H1 (cell line): ENCODE results near the gene SLC25A26. TPM values are rescaled to one million over a fixed set of nuclear protein-coding genes. Genes with fewer than 3 reads are reported as not detected.

ENCODE experiments used
- CTCF ChIA-PET: fragments of 300-600 bp; sonication (Branson Sonifier 250); formaldehyde crosslinking; loops from one replicate; lab custom pipeline; 2021; ENCODE audit not compliant: partially characterized antibody; lab: Charles Lee
- POLR2A ChIA-PET: fragments of 300-600 bp; sonication (Branson Sonifier 250); formaldehyde crosslinking; loops from one replicate; lab custom pipeline; 2021; ENCODE audit warnings: inconsistent platforms; ENCODE audit not compliant: partially characterized antibody; lab: Charles Lee
- DNase-seq, 2 experiments: peaks; one replicate each; pipeline versions ENCODE4 v3.0.0 to v3.0.0-alpha.2; 2010 to 2022; ENCODE audit warnings: low spot score in 2 of 2, low read depth in 1 of 2, mixed read lengths in 1 of 2
- FAIRE-seq: peaks from 2 replicates; lab custom pipeline; 2011; peaks lifted over from hg19 to GRCh38; lab: Jason Lieb, UNC
- H2AFZ ChIP-seq: 2 replicates; pipeline ENCODE4 v1.8.1; 2012; ENCODE audit warnings: low read length, inconsistent platforms
- H2AK5ac ChIP-seq: 2 replicates; pipeline ENCODE4 v1.6.1; 2013; ENCODE audit warnings: low read depth, low read length
- H2BK120ac ChIP-seq: replicated peaks from 2 replicates; pipeline ENCODE3; 2013; ENCODE audit warnings: low read depth, low read length, inconsistent platforms
- H2BK12ac ChIP-seq: 2 replicates; pipeline ENCODE4 v1.6.1; 2013; ENCODE audit warnings: low read depth, low read length
- H2BK15ac ChIP-seq: 2 replicates; pipeline ENCODE4 v1.6.1; 2013; ENCODE audit warnings: low read length
- H2BK20ac ChIP-seq: 2 replicates; pipeline ENCODE4 v1.6.1; 2013; ENCODE audit warnings: low read length
- H2BK5ac ChIP-seq: 2 replicates; pipeline ENCODE4 v1.6.1; 2013; ENCODE audit warnings: low read depth, low read length
- H3K14ac ChIP-seq: 2 replicates; pipeline ENCODE4 v1.6.1; 2013; ENCODE audit warnings: inconsistent platforms; ENCODE audit not compliant: insufficient read length
- H3K18ac ChIP-seq: 2 replicates; pipeline ENCODE4 v1.6.1; 2013; ENCODE audit warnings: low read length; ENCODE audit errors: extremely low read depth
- H3K23ac ChIP-seq: 2 replicates; pipeline ENCODE4 v1.6.1; 2013; ENCODE audit warnings: inconsistent platforms; ENCODE audit not compliant: insufficient read length
- H3K23me2 ChIP-seq: 2 replicates; pipeline ENCODE4 v1.6.1; 2013; ENCODE audit warnings: low read depth, low read length
- H3K27ac ChIP-seq: 2 replicates; pipeline ENCODE4 v1.6.1; 2011; ENCODE audit warnings: low read depth, low read length, inconsistent platforms
- H3K27me3 ChIP-seq, 4 experiments: replicated peaks in 1 of 4; 1 replicate in 1 of 4; 2 replicates in 3 of 4; pipeline versions ENCODE4 v1.6.1 to v1.8.1; 2011 to 2013; ENCODE audit warnings: low read length in 3 of 4, mild to moderate bottlenecking in 3 of 4, inconsistent platforms in 2 of 4, mixed read lengths in 2 of 4, moderate library complexity in 1 of 4; ENCODE audit not compliant: control insufficient read depth in 3 of 4, insufficient read depth in 3 of 4; ENCODE audit errors: extremely low read depth in 1 of 4
- H3K36me3 ChIP-seq, 4 experiments: 2 replicates each; pipeline versions ENCODE4 v1.6.1 to v1.8.1; 2011 to 2013; ENCODE audit warnings: mild to moderate bottlenecking in 4 of 4, low read length in 3 of 4, moderate library complexity in 2 of 4, control low read depth in 1 of 4, inconsistent platforms in 1 of 4; ENCODE audit not compliant: insufficient read depth in 4 of 4, control insufficient read depth in 2 of 4
- H3K4ac ChIP-seq: replicated peaks from 2 replicates; pipeline ENCODE3; 2013; ENCODE audit warnings: low read length, low read depth, mixed read lengths, inconsistent platforms; ENCODE audit not compliant: insufficient read length
- H3K4me1 ChIP-seq, 4 experiments: replicated peaks in 1 of 4; 1 replicate in 1 of 4; 2 replicates in 3 of 4; pipeline versions ENCODE4 v1.6.1 to v1.8.1; 2011 to 2013; ENCODE audit warnings: low read length in 3 of 4, inconsistent platforms in 2 of 4, mixed read lengths in 1 of 4; ENCODE audit not compliant: insufficient read depth in 4 of 4, control insufficient read depth in 3 of 4
- H3K4me2 ChIP-seq, 2 experiments: 2 replicates each; pipeline versions ENCODE4 v1.6.1 to v1.8.1; 2011 to 2013; ENCODE audit warnings: low read depth in 2 of 2, low read length in 2 of 2, control low read depth in 1 of 2, inconsistent platforms in 1 of 2, mild to moderate bottlenecking in 1 of 2; ENCODE audit not compliant: insufficient read depth in 1 of 2
- H3K4me3 ChIP-seq, 4 experiments: fragments of 200-600, 300-600 bp in 1 of 4; sonication (generic), shearing (Covaris generic), sonication (Bioruptor Twin) in 1 of 4; 2 replicates each; pipeline versions ENCODE4 v1.5.1 to v1.8.1; 2011 to 2016; ENCODE audit warnings: low read length in 4 of 4, low read depth in 3 of 4, control low read depth in 2 of 4, inconsistent platforms in 2 of 4, mild to moderate bottlenecking in 2 of 4, mixed read lengths in 1 of 4, moderate library complexity in 1 of 4; ENCODE audit not compliant: insufficient read depth in 2 of 4; ENCODE audit errors: extremely low read depth in 1 of 4
- H3K56ac ChIP-seq: replicated peaks from 2 replicates; pipeline ENCODE3; 2013; ENCODE audit warnings: low read depth, mild to moderate bottlenecking, mixed read lengths, low read length, inconsistent platforms; ENCODE audit not compliant: insufficient read length
- H3K79me1 ChIP-seq: 2 replicates; pipeline ENCODE4 v1.6.1; 2013; ENCODE audit warnings: low read depth, low read length, control low read depth
- H3K79me2 ChIP-seq, 2 experiments: 2 replicates each; pipeline versions ENCODE4 v1.6.1 to v1.8.1; 2012 to 2013; ENCODE audit warnings: low read length in 2 of 2, mild to moderate bottlenecking in 2 of 2, inconsistent platforms in 1 of 2; ENCODE audit not compliant: insufficient read depth in 2 of 2, control insufficient read depth in 1 of 2
- H3K9ac ChIP-seq, 4 experiments: replicated peaks in 1 of 4; 1 replicate in 1 of 4; 2 replicates in 3 of 4; pipeline versions ENCODE4 v1.6.1 to v1.8.1; 2011 to 2013; ENCODE audit warnings: low read depth in 3 of 4, low read length in 3 of 4, control low read depth in 2 of 4, mild to moderate bottlenecking in 2 of 4, moderate library complexity in 2 of 4, inconsistent platforms in 1 of 4; ENCODE audit errors: extremely low read depth in 1 of 4
- H3K9me3 ChIP-seq, 2 experiments: 2 replicates each; pipeline versions ENCODE4 v1.6.1 to v1.8.1; 2012 to 2013; ENCODE audit warnings: mild to moderate bottlenecking in 2 of 2, moderate library complexity in 2 of 2, control low read depth in 1 of 2, inconsistent platforms in 1 of 2, low read depth in 1 of 2, low read length in 1 of 2, mixed read lengths in 1 of 2; ENCODE audit not compliant: insufficient read depth in 2 of 2
- H4K20me1 ChIP-seq, 2 experiments: replicated peaks in 1 of 2; 2 replicates each; pipeline versions ENCODE3 to v1.8.1; 2011 to 2013; ENCODE audit warnings: inconsistent platforms in 2 of 2, low read length in 2 of 2, mild to moderate bottlenecking in 1 of 2; ENCODE audit not compliant: insufficient read depth in 2 of 2, control insufficient read depth in 1 of 2
- H4K5ac ChIP-seq: 2 replicates; pipeline ENCODE4 v1.6.1; 2013; ENCODE audit warnings: low read length, low read depth, mixed read lengths, inconsistent platforms; ENCODE audit not compliant: insufficient read length
- H4K8ac ChIP-seq: 2 replicates; pipeline ENCODE4 v1.8.0; 2013; ENCODE audit warnings: mild to moderate bottlenecking, moderate library complexity, low read length, inconsistent platforms; ENCODE audit not compliant: insufficient read depth; ENCODE audit errors: extremely low read depth
- H4K91ac ChIP-seq: replicated peaks from 2 replicates; pipeline ENCODE3; 2013; ENCODE audit warnings: low read length, mixed read lengths, inconsistent platforms; ENCODE audit not compliant: insufficient read length
- ASH2L ChIP-seq: fragments of 200-600, 300-600 bp; sonication (generic); IDR thresholded peaks from one replicate; pipeline ENCODE4 v1.7.1; 2017; ENCODE audit warnings: low read length
- CBX5 ChIP-seq: fragments of 300-800, 300-1000 bp; sonication (generic); IDR thresholded peaks from 2 replicates; pipeline ENCODE4 v1.7.1; 2016; ENCODE audit warnings: antibody characterized with exemption, low read length, low read depth
- CREB1 ChIP-seq: IDR thresholded peaks from 2 replicates; pipeline ENCODE4 v1.6.1; 2012; ENCODE audit warnings: inconsistent platforms
- EZH2 ChIP-seq: fragments of 200-600 bp; sonication (generic); IDR thresholded peaks from 2 replicates; pipeline ENCODE4 v1.7.1; 2012; ENCODE audit warnings: low read depth, mild to moderate bottlenecking, moderate library complexity, low read length, inconsistent platforms; ENCODE audit not compliant: severe bottlenecking
- HDAC2 ChIP-seq, 2 experiments: fragments of 300-600 bp in 1 of 2; sonication (generic) in 1 of 2; IDR thresholded peaks; 2 replicates each; pipeline ENCODE4 v1.6.1; 2011 to 2012; ENCODE audit warnings: low read depth in 2 of 2, low read length in 2 of 2, mild to moderate bottlenecking in 2 of 2, moderate library complexity in 2 of 2, borderline replicate concordance in 1 of 2, inconsistent platforms in 1 of 2
- RFX5 ChIP-seq: IDR thresholded peaks from 2 replicates; pipeline ENCODE4 v1.6.1; 2011; ENCODE audit warnings: low read depth, low read length, improper control_type of control experiment, borderline replicate concordance
- SP2 ChIP-seq: IDR thresholded peaks from 2 replicates; pipeline ENCODE4 v1.6.1; 2012; ENCODE audit warnings: mild to moderate bottlenecking, low read length, inconsistent platforms
- ZNF274 ChIP-seq: IDR thresholded peaks from 2 replicates; pipeline ENCODE4 v1.7.0; 2012; ENCODE audit warnings: low read length, borderline replicate concordance; ENCODE audit errors: extremely low read depth
- WGBS, 2 experiments: shearing (Covaris generic) in 1 of 2; methylation state at CpG; one replicate each; pipeline versions ENCODE4 v1.1.6 to v1.1.7; 2013 to 2015; ENCODE audit warnings: low lambda C conversion rate in 2 of 2, mixed read lengths in 2 of 2, inconsistent platforms in 1 of 2, low coverage in 1 of 2, missing lambda C conversion rate in 1 of 2; ENCODE audit not compliant: insufficient replicate concordance in 2 of 2, insufficient coverage in 1 of 2, insufficient read length in 1 of 2; ENCODE audit errors: extremely low coverage in 1 of 2, missing lambda C conversion rate in 1 of 2; 5-methylcytosine and 5-hydroxymethylcytosine counted together
- polyA plus RNA-seq, 7 experiments: library from polyadenylated mRNA; depleted of rRNA in 3 of 7; stranded (reverse) in 5 of 7; unstranded in 2 of 7; fragments of >200 nt in 5 of 7; fragments of 200-250 nt in 2 of 7; gene quantifications; 1 replicate in 5 of 7; 2 replicates in 1 of 7; 4 replicates in 1 of 7; pipeline versions ENCODE4 v1.2.1 to v1.2.3, GENCODE V29; 2011 to 2013; ENCODE audit warnings: missing spikeins in 2 of 7, mixed read lengths in 2 of 7
- total RNA-seq: library from RNA; stranded (reverse); fragmentation: NEBNext Ultra II Directional; extraction: Animal tissue kit (Norgen Biotek cat#: 25700); gene quantifications from 2 replicates; pipeline ENCODE4 v1.2.1, GENCODE V29; 2021

The SLC25A26 gene
- total and polyA plus RNA-seq, 2 of the 8 experiments (the other 6 are each of a cell fraction or from before 2014, with no cell fraction given), result 30.0 to 37.0 TPM

- Histone ChIP-seq H3K9me3 (no peaks in the 10 kb centered on the region), H3K4ac (no peak overlapping the region), H2AFZ (no peak overlapping the region), H3K23ac (no peak overlapping the region), H2BK15ac (no peak overlapping the region), H2BK120ac (no peak overlapping the region), H3K4me2 (no peak overlapping the region), H2AK5ac (no peak overlapping the region), H4K91ac (no peak overlapping the region), H2BK5ac (no peak overlapping the region; the same call in 1 of the 2 replicates), H3K18ac (no peak overlapping the region), H3K14ac (no peak overlapping the region), H3K23me2 (no peaks in the 10 kb centered on the region), H4K8ac (no peak overlapping the region), H3K79me2 (peaks cover 0 to 61% of the 10 kb centered on the region in 2 experiments; a peak in 2 of 4 replicates), H4K5ac (no peak overlapping the region), H2BK20ac (no peak overlapping the region), H3K4me1 (peaks cover 0 to 10% (median 5%) of the 10 kb centered on the region in 4 experiments; a peak in 4 of 7 replicates), H4K20me1 (peaks cover 4 to 14% of the 10 kb centered on the region in 2 experiments), H3K27ac (no peak overlapping the region), H3K79me1 (peaks cover 14% of the 10 kb centered on the region), H2BK12ac (no peak overlapping the region), H3K27me3 (no peaks in the 10 kb centered on the region), H3K9ac (no peak overlapping the region; a peak in 2 of 7 replicates), H3K36me3 (peaks cover 52 to 90% (median 72%) of the 10 kb centered on the region in 4 experiments), H3K4me3 (no peak overlapping the region), H3K56ac (no peak overlapping the region)
- WGBS, 2 experiments, result 92% methylated on average over 24 of the region's 24 CpGs; no CpG with 5 or more reads in 1 of the 2 experiments
- POLR2A ChIA-PET, result interaction anchor here (1.2 to 1.6 kb wide), 3 partner anchors 9 to 84 kb away, joined by 4 to 5 read pairs (median 4); no protein-coding TSS in a partner anchor
- TF ChIP-seq HDAC2 (IDR thresholded peaks at IDR 0.05; ENCODE audit: borderline replicate concordance in 1 of 2, low read depth in 2 of 2, low read length in 2 of 2) (no peak), RFX5 (no peak), CREB1 (no peak), EZH2 (no peak), CBX5 (no peak), ZNF274 (no peak), ASH2L (no peak), SP2 (no peak)
- FAIRE-seq (no peak), DNase-seq (no peak)
- CTCF ChIA-PET, result interaction anchor here (1.1 to 7.1 kb wide), 17 partner anchors 10 to 581 kb away, joined by 3 to 42 read pairs (median 7); no protein-coding TSS in a partner anchor
Observed at GRCh38 chr3:66409771-66410754, 189.3 kb downstream of the SLC25A26 start.
